Erythroblast (primary cell): Measurements from ENCODE around the gene IDS.

Source experiments
- GATA1 ChIP-seq: IDR thresholded peaks from 2 replicates; pipeline ENCODE4 v1.6.1; 2011; ENCODE audit warnings: low read depth, mild to moderate bottlenecking, control low read depth, low read length, moderate library complexity
- POLR2A ChIP-seq: IDR thresholded peaks from 2 replicates; pipeline ENCODE4 v1.6.1; 2011; ENCODE audit warnings: mild to moderate bottlenecking, low read length

DNA sequence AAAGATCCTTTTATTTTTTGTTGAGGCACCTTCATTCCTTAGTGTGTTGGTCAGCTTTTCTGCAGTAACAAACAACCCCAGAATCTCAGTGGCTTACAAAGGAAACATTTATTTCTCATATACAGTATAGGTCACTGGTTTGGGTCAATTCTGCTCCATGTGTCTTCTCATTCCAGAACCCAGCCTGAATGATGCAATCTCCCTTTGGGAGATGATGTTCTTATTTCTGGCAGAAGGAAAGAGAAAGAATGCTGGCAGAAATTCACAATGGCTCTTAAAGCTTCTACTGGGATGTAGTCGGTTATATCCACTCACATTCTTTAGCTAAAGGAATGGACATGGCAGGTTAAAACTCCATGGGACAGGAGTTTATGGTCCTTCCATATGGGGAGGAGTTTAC lies 42.3 kb downstream of the IDS start:
- TF ChIP-seq POLR2A (no peak), GATA1 (no peak)
